ENCODE results near the gene HDAC7. TPM values are rescaled to one million over a fixed set of nuclear protein-coding genes. Genes with fewer than 3 reads are reported as not detected.

The HDAC7 gene
- total RNA-seq, 1 experiment from 2014 or later, result 36.2 TPM

DNA sequence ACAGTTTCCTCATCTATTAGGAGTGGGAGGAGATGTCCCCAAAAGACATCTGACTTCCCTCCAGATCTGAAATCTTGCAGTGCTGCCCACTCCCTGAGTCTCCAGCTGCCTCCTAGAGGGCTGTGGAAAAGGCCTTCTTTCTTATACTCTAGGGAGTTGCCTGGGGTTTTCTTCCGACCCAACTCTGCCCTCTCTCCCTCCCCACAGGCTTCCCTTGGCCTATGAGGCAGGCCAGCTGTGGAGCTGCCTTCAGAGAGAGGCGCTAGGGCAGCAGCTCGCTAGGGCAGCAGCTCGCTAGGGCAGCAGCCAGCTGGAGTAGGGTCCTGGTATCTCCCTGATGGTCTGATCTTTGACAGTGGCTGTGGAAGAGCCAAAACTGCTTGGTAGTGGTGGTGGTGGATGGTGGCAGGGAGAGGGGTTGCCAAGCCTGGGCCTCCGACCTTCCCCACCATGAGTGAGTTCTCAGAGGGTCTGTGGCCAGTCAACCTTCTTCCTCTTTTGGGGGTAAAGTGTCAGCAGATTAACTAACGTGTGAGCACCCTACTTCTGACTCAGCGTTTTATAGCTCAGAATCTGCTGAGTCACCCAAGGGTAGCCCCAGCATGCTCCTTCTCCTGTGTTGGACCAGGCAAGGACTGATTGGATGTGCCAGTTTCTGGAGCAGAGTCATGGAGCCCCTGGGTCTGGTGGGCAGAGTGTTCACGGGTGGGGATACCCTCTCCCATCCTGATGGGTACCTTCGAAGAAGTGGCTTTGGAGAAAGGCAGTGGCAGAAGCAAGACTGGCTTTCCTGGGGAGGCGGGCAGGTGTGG lies 44.4 kb downstream of the HDAC7 start:
- Histone ChIP-seq H4K20me1 (ENCODE audit: insufficient read depth, low read depth, low read length) (no peaks in the 10 kb centered on the region), H3K4me1 (ENCODE audit: low read length) (peaks cover 64% of the 10 kb centered on the region), H3K36me3 (ENCODE audit: insufficient read depth, low read length) (no peaks in the 10 kb centered on the region), H3K9me3 (ENCODE audit: low read length) (no peaks in the 10 kb centered on the region), H3K27ac (ENCODE audit: low read length) (peak overlapping the region; percentile 74), H3K4me2 (ENCODE audit: low read depth, low read length, poor library complexity, severe bottlenecking) (peak overlapping the region; percentile 75), H3K79me2 (ENCODE audit: low read length) (peaks cover 27% of the 10 kb centered on the region), H2AFZ (ENCODE audit: low read length) (no peak overlapping the region), H3K4me3 (ENCODE audit: low read length) (peak overlapping the region; percentile 0; the same call in 1 of the 2 replicates), H3K9me2 (replicated peaks; ENCODE audit: insufficient read depth, low read length) (no peaks in the 10 kb centered on the region), H3K9ac (ENCODE audit: low read length) (peak overlapping the region; percentile 44), H3K27me3 (ENCODE audit: low read length) (no peaks in the 10 kb centered on the region)
- DNase-seq, result peak; percentile 86

DNA sequence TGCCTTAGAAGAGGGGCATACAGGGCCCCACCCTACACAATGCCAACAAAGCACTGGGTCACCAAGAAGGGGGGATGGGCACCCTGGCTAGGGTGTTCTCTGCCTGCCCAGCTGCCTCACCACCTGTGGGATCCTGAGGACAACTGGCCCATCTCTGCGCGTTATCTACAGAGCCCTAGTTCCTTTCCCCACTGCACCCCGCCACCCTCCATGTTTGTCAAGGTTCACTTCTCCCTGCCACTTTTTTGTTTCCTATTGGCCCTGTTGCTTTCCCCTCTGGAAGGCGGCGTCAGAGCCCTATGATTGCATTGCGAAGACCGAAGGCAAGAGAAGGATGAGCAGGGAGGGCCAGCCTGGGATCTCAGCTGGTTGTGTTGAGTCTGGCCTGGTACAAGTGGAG lies 45.0 kb downstream of the HDAC7 start:
- Histone ChIP-seq H3K4me2 (ENCODE audit: low read depth, low read length, poor library complexity, severe bottlenecking) (peak overlapping the region; percentile 75), H3K4me3 (ENCODE audit: low read length) (peak overlapping the region; percentile 71; the same call in 1 of the 2 replicates), H3K27ac (ENCODE audit: low read length) (peak overlapping the region; percentile 74), H3K36me3 (ENCODE audit: insufficient read depth, low read length) (no peaks in the 10 kb centered on the region), H3K27me3 (ENCODE audit: low read length) (no peaks in the 10 kb centered on the region), H2AFZ (ENCODE audit: low read length) (no peak overlapping the region), H3K9me3 (ENCODE audit: low read length) (no peaks in the 10 kb centered on the region), H3K79me2 (ENCODE audit: low read length) (peaks cover 27% of the 10 kb centered on the region), H3K9ac (ENCODE audit: low read length) (peak overlapping the region; percentile 44), H3K4me1 (ENCODE audit: low read length) (peaks cover 63% of the 10 kb centered on the region), H4K20me1 (ENCODE audit: insufficient read depth, low read depth, low read length) (no peaks in the 10 kb centered on the region), H3K9me2 (replicated peaks; ENCODE audit: insufficient read depth, low read length) (no peaks in the 10 kb centered on the region)
- no peak for DNase-seq

DNA sequence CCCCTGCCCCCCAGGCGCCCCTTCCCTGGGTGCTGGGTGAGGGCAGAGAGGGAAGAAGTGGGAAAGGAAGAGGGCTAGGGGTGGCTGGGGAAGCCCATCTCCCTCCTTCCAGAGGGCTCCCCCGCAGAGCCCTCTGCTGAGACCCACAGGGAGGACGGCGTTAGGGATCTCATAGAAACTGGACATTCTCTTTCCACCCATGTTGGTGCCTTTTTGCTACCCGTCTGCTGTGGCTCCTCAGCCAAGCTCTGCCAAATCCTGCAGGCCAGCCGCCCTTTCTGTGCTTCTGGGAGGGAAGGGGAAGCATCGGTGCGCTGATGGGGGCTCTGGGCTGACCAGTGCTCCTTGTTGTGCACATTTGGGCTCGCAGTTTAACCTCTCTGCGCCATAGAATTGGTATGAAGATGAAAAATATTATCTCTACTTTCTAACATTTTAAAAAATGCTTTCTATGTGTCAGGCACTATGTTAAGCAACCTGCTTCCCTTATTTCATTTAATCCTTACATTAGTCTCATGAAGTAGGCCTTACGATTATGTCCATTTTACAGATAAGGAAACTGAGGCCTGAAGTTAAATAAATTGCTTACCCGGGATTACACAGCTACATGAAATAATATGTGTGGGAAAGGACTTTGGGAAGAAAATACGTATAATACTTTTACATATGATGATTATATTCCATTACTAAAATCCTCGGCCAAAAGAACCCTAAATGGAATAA lies 45.7 kb downstream of the HDAC7 start:
- Histone ChIP-seq H3K9ac (ENCODE audit: low read length) (peak overlapping the region; percentile 80), H3K9me2 (replicated peaks; ENCODE audit: insufficient read depth, low read length) (no peaks in the 10 kb centered on the region), H3K27ac (ENCODE audit: low read length) (peak overlapping the region; percentile 3; the same call in 1 of the 2 replicates), H2AFZ (ENCODE audit: low read length) (no peak overlapping the region), H3K36me3 (ENCODE audit: insufficient read depth, low read length) (no peaks in the 10 kb centered on the region), H3K4me1 (ENCODE audit: low read length) (peaks cover 58% of the 10 kb centered on the region), H3K27me3 (ENCODE audit: low read length) (no peaks in the 10 kb centered on the region), H4K20me1 (ENCODE audit: insufficient read depth, low read depth, low read length) (no peaks in the 10 kb centered on the region), H3K79me2 (ENCODE audit: low read length) (peaks cover 27% of the 10 kb centered on the region), H3K4me2 (ENCODE audit: low read depth, low read length, poor library complexity, severe bottlenecking) (peak overlapping the region; percentile 75), H3K4me3 (ENCODE audit: low read length) (peak overlapping the region; percentile 71), H3K9me3 (ENCODE audit: low read length) (no peaks in the 10 kb centered on the region)
- no peak for DNase-seq

DNA sequence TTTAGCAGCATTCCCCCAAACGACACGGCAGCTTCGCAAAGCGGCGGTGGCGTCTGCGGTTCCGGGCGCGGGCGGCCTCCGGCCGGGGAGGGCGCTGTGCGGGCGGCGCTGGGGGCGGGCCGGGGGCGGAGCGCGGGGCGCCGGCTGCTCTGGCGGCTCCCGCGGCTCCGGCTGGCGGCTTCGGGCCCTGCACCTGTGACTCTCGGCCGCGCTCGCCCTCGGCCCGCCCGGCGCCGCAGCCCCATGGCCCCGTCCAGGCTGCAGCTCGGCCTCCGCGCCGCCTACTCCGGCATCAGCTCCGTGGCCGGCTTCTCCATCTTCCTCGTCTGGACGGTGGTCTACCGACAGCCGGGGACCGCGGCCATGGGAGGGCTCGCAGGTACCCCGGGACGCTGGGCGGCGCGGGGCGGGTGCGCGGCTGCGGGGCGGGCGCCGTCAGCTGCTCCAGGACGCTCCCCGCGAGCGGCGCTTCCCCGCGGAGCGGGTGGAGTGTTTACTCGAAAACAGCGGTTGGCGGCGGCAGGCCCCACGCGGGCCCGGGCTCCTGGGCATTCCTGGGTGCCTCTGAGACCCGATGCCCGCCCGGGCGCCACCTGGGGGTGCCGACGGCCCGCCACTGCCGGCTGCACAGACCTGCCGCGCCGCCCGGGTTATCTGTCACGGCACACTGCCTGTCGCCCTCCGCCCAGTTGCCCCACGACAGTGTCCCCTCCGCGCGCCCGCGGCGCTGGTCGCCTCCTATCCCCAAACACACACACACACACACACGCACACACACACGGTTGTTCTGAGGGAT lies 46.4 kb downstream of the HDAC7 start, which contains the start of gene SLC48A1:
TSS of gene SLC48A1 (plus strand) at position 177 of the 796 bp plus-strand sequence. CDS start at position 244, 67 bp downstream.
- Histone ChIP-seq H4K20me1 (ENCODE audit: insufficient read depth, low read depth, low read length) (no peaks in the 10 kb centered on the region), H2AFZ (ENCODE audit: low read length) (peak within 1 kb of the TSS; percentile 46; the same call in 1 of the 2 replicates), H3K4me1 (ENCODE audit: low read length) (peaks cover 50% of the 10 kb centered on the region), H3K9me2 (replicated peaks; ENCODE audit: insufficient read depth, low read length) (no peaks in the 10 kb centered on the region), H3K27ac (ENCODE audit: low read length) (peak within 1 kb of the TSS; percentile 3; the same call in 1 of the 2 replicates), H3K36me3 (ENCODE audit: insufficient read depth, low read length) (no peaks in the 10 kb centered on the region), H3K9me3 (ENCODE audit: low read length) (no peaks in the 10 kb centered on the region), H3K9ac (ENCODE audit: low read length) (peak within 1 kb of the TSS; percentile 80), H3K4me3 (ENCODE audit: low read length) (peak within 1 kb of the TSS; percentile 71), H3K79me2 (ENCODE audit: low read length) (peaks cover 27% of the 10 kb centered on the region), H3K4me2 (ENCODE audit: low read depth, low read length, poor library complexity, severe bottlenecking) (peak within 1 kb of the TSS; percentile 75), H3K27me3 (ENCODE audit: low read length) (no peaks in the 10 kb centered on the region)
- DNase-seq, result peak; percentile 91

DNA sequence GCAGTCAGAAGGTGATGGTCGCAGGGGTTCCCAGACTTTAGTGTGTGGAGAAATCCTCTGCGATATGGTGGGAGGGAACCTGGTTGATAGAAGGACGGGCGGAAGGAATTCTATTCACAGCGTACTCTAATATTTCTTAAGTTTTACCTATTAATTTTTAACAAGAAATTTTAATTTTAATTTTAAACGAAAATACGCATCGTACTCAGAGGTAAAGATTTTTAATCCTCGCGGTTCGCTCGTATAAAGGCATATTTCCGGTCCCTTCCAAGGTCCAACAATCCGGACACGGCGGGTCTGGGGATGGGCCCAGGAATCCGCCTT lies 47.0 kb downstream of the HDAC7 start:
- Histone ChIP-seq H3K4me3 (ENCODE audit: low read length) (peak overlapping the region; percentile 71), H4K20me1 (ENCODE audit: insufficient read depth, low read depth, low read length) (no peaks in the 10 kb centered on the region), H3K79me2 (ENCODE audit: low read length) (peaks cover 26% of the 10 kb centered on the region), H3K9me2 (replicated peaks; ENCODE audit: insufficient read depth, low read length) (no peaks in the 10 kb centered on the region), H3K27ac (ENCODE audit: low read length) (no peak overlapping the region), H3K36me3 (ENCODE audit: insufficient read depth, low read length) (no peaks in the 10 kb centered on the region), H3K4me1 (ENCODE audit: low read length) (peaks cover 45% of the 10 kb centered on the region), H3K9me3 (ENCODE audit: low read length) (no peaks in the 10 kb centered on the region), H2AFZ (ENCODE audit: low read length) (no peak overlapping the region), H3K9ac (ENCODE audit: low read length) (peak overlapping the region; percentile 80), H3K27me3 (ENCODE audit: low read length) (no peaks in the 10 kb centered on the region), H3K4me2 (ENCODE audit: low read depth, low read length, poor library complexity, severe bottlenecking) (peak overlapping the region; percentile 75)
- no peak for DNase-seq

DNA sequence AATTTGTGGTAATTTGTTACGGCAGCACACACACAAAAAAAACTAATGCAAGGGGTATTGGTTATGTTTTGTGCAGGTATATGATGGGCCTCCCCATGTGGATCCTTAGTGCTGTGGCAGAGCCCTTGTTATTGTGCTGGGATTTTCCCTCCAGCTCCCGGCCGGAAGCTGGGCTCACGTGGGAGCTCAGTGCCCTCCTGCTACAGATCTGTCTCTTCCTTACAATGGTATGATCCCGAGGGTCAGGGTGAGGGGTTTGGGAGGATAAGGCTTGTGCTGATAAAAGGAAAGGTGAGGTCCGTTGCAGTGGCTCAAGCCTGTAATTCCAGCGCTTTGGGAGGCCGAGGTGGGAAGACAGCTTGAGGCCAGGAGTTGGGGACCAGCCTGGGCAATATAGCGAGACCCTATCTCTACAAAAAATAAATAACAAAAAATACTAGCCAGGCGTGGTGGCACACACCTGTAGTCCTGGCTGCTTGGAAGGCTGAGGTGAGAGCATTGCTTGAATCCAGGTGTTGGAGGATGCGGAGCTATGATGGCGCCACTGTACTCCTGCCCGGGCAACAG lies 47.5 kb downstream of the HDAC7 start:
- Histone ChIP-seq H3K4me3 (ENCODE audit: low read length) (peak overlapping the region; percentile 71), H3K4me1 (ENCODE audit: low read length) (peaks cover 39% of the 10 kb centered on the region), H3K9me3 (ENCODE audit: low read length) (no peaks in the 10 kb centered on the region), H3K9ac (ENCODE audit: low read length) (peak overlapping the region; percentile 80), H3K36me3 (ENCODE audit: insufficient read depth, low read length) (no peaks in the 10 kb centered on the region), H3K79me2 (ENCODE audit: low read length) (peaks cover 22% of the 10 kb centered on the region), H3K9me2 (replicated peaks; ENCODE audit: insufficient read depth, low read length) (no peaks in the 10 kb centered on the region), H4K20me1 (ENCODE audit: insufficient read depth, low read depth, low read length) (no peaks in the 10 kb centered on the region), H3K4me2 (ENCODE audit: low read depth, low read length, poor library complexity, severe bottlenecking) (peak overlapping the region; percentile 75), H2AFZ (ENCODE audit: low read length) (no peak overlapping the region), H3K27me3 (ENCODE audit: low read length) (no peaks in the 10 kb centered on the region), H3K27ac (ENCODE audit: low read length) (no peak overlapping the region)
- no peak for DNase-seq

DNA sequence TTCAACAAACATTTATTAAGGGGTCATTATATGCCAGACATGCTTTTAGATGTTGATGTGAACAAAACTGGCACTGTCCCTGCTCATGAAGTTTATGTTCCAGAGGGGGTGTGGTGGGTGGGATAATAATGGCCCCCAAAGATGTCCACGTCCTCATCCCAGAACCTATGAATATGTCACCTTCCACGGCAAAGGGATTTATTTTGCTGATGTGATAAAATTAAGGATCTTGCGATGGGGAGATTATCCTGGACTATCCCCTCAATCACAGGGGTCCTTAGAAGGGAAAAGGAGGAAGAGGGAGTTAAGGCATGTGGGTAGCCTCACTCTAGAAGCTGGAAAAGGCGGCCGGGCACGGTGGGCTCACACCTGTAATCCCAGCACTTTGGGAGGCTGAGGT lies 48.4 kb downstream of the HDAC7 start:
- H3K79me2 ChIP-seq (ENCODE audit: low read length), result peaks cover 14% of the 10 kb centered on the region
- H3K4me3 ChIP-seq (ENCODE audit: low read length), result no peak overlapping the region
- H3K27ac ChIP-seq (ENCODE audit: low read length), result no peak overlapping the region
- no peaks in the 10 kb centered on the region for H3K9me2 ChIP-seq (replicated peaks; ENCODE audit: insufficient read depth, low read length)
- H2AFZ ChIP-seq (ENCODE audit: low read length), result no peak overlapping the region
- H3K27me3 ChIP-seq (ENCODE audit: low read length), result no peaks in the 10 kb centered on the region
- no peak overlapping the region for H3K9ac ChIP-seq (ENCODE audit: low read length)
- DNase-seq, result no peak
- no peaks in the 10 kb centered on the region; the same call in 1 of the 2 replicates for H4K20me1 ChIP-seq (ENCODE audit: insufficient read depth, low read depth, low read length)
- H3K4me2 ChIP-seq (ENCODE audit: low read depth, low read length, poor library complexity, severe bottlenecking), result no peak overlapping the region
- no peaks in the 10 kb centered on the region for H3K36me3 ChIP-seq (ENCODE audit: insufficient read depth, low read length)
- no peaks in the 10 kb centered on the region for H3K9me3 ChIP-seq (ENCODE audit: low read length)
- peaks cover 34% of the 10 kb centered on the region for H3K4me1 ChIP-seq (ENCODE audit: low read length)

Data from Karpas-422 (cell line).